ENCODE measurements around the gene UBASH3B.

The UBASH3B gene

DNA sequence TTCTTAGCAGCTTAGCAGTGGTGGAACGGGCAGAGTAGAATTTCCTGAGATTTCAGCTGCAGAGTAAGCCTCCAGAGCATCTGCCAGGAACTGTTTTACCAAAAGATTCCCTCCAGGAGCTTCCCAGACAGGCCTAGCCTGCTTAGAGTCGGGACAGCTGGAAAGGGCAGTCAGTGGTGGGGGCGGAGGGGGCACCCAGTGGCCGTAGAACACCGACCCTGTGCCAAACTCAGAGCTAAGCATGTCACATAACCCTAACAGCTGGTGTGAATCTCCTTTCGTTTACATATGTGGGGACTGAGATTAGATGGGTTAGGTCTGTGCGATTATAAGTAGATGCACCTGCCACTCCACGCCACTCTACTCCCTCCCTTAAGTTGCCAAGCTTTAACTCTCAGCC is 102.8 kb downstream of the UBASH3B start:
- no peak for DNase-seq

DNA sequence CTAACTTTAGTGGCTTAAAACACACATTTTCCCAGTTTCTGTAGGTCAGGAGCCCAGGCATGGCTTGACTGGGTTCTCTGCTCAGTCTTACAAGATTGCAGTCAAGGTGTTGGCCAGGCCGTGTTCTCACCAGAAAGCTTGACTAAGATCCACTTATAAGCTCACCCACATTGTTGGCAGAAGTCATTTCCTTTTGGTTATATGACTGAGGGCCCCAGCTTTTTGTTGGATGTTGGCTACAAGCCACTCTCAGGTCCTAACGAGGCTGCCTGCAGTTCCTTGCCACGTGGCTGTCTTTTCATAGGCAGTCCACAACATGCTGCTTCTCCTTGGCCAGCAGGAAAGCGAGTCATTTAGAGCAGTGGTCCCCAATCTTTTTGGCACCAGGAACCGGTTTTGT is 103.5 kb downstream of the UBASH3B start:
- no peak for DNase-seq

DNA sequence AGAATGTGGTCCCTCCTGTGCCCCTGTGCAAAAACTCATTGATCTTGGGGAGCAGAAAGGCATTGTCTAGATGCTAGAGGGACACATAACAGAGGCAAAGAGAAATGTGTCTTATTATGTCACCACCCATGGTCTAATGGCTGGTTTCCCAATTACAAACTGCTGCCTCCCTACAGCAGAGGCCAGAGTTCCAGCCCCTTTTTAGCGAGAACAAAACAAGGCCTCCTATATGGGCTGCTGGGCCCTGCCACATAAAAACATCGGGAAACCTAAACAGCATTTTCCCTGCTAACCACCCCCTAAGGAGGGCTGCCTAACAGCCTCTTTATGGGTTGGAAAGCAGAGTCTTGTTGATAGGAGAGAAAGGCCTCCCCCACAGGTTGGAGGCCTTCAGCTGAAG is 107.6 kb downstream of the UBASH3B start:
- DNase-seq = no peak

DNA sequence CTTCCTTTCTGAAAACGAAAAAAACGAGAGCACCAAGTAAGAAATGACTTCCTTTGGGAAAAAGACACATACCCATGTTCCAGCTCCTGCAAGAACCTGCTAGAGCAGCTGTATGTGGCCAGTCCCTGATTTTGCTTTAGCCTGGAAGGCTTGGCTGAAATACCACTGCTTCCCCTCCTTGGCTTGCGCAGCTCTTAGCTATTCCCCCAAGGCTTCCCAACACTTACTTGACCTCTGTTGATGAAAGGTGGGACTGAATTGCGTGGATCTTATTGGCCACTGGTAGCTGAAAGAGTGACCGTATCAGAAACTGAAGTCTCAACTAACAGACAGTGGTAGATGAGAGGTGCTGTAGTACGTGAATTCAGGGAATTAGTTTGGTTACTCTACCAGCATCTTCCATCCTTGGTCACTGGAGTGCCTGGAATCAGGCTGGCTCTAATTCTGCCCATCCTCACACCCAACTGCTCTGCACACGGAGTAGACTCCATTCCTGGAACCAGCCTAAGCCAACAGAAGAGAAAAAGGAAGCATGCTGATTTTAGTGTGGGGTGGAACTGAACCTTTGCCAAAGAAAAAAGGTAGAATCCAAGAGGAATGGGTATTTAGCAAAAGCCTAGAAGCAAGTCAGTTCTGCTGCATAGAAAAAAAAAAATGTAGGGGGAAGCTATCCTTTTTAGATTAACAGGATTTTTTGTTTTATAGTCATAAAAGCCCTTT is 109.0 kb downstream of the UBASH3B start:
- DNase-seq = no peak

DNA sequence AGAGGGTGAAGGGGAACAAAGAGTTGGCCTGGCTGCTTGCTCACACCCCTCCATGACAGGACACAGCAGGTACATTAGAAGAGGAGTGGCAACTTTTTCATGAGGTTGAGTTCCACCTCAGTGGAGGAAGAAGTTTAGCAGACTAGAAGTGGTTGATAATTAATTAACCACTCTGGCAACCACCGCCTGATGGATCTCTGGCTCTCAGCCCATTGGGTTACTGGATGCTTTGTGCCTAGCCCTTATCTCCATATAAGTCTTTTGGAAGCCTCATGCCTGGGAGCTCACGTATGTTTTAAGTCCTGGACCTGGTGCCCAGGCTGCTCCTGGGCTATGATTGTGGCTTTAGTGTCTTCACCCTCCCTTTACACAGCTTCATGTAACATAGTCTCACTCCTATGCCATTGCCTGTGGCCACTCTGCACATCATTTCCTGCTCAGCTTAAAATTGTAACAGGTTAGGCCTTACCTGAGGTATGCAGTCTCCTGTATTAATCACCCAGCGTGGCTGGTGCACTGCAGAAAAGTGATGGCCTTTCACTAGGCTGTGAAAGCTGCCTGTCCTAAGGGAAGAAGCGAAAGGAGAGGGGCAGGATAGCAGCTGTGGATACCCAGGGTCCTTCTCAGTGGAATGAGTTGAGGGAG is 110.1 kb downstream of the UBASH3B start:
- DNase-seq = no peak

DNA sequence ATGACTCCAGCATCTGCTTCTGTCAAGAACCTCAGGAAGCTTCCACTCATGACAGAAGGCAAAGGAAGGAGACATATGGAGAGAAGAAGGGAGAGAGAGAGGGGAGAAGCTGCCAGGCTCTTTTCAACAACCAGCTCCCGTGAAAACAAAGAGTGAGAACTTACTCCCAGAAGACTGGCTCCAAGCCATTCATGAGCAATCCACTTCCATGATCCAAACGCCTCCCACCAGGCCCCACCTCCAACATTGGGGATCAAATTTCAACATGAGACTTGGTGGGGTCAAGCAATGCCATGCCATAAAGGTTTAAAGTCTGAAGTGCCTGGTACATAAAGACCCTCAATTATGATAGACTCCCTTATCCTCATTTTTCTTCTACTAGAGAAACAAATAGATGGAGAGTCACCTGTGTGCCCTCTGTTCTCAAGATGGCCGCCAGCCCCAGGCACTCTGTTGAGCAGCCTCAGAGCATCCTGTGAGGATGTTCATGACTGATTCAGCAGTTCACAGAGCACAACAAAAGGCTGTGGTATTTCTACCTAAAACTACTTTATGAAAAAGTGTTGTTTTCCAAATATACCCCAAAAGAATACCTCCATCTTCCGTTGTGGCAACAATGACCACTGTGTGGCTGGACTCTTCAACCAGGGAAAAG is 113.7 kb downstream of the UBASH3B start:
- no peak for DNase-seq

DNA sequence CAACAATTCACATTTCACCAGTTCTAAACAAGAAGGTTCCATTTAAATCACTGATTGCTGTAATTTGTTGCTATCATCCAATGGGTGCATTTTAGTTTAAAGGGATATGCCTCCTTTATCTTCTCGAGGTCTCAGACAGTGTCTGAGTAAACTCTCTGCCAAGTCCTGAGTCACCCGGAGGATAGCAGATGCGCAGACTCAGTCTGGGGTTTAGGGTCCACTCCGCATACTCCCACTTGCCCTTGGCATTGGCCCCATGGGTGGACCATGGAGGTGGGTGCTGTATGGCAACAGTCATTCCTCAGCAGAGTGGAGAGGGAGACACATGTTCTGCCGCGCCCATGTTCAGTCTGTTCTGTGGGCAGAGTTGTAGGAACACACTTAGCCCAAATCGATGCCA is 117.4 kb downstream of the UBASH3B start:
- DNase-seq = no peak

DNA sequence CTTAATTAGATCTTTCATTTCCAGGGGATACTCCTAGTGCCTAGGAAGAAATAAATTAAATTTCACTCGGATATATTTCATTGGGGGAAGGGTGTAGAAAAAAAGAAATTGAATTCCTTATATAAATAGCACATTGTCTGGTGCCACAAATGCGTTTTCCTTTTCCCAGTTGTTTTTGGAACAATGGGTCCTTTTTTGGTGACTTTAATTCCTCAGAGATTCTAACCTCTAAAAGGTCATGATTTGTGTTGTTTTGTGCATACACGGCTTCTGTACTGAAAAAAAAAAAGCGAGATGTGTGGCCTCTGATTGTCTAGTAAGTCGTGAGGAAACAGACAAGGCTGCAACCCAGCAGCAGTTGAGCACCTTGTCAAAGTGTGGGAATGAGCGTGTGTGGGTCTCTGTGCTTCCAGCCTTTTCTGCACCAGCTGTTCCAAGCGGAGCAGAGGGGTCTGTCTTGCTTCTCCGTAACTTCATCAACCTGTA is 118.3 kb downstream of the UBASH3B start:
- DNase-seq = no peak

DNA sequence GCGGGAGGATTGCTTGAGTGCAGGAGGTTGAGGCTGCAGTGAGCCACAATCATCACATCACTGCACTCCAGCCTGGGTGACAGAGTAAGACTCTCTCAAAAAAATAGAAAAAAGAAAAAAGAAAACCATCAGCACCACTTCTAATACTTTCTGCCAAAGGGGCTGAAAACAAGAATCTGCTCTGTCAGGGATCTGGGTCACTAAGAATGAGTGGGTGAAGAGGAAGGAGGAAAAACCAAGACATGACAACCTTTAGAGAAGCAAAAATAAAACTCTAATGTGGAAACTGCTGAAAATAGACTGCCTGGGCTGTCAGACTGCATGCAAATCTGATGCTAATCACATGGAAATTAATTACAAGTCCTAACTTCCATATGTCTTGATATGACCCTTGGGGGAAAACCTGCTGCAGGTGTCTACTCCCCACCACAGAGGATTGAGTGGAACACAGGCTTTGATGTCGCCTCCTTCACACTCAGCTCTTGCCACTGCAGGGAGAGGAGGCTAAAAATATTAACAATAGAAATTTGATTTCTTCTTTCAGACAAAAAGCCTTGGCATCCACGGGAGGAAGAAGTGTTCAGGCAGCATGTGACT is 120.3 kb downstream of the UBASH3B start:
- peak; percentile 90 to 95 for DNase-seq

DNA sequence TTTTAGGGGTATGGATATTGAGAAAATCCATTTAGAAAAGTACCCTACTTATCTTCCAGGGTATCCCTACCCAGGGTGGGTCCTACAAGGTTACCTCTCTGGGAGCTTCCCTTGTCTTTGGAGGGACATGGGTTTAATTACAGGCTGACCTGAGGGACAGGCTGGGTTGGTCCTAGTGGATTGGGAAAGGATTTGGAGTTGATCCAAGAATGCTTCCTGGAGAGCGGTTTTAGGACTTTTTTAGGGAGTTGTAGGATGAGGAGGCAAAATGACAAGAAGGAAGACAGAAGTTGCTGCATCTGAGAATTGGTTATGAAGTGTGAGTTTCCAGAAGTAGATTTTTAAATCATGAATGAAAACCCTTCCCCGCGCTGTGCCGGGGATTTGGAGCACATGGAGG is 121.0 kb downstream of the UBASH3B start:
- DNase-seq = no peak

DNA sequence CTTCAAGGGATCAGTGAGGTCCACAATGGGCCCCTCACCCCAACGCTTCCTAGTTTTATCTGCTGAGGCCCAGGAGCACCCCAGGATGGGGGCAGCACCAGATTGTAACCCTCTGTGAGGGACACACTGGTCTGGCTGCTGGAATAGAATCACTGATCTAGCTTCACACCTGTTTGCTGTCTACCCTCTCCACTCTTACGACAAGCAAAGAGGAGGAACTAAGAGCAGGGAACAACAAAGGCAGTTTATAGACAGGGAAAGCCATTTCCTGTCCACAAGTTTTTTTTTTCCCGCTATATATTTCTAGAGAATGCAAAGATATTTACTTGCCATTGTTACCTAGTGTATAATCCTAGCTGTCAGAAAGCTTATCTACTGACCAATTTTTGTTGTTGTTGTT is 121.8 kb downstream of the UBASH3B start:
- DNase-seq = no peak

DNA sequence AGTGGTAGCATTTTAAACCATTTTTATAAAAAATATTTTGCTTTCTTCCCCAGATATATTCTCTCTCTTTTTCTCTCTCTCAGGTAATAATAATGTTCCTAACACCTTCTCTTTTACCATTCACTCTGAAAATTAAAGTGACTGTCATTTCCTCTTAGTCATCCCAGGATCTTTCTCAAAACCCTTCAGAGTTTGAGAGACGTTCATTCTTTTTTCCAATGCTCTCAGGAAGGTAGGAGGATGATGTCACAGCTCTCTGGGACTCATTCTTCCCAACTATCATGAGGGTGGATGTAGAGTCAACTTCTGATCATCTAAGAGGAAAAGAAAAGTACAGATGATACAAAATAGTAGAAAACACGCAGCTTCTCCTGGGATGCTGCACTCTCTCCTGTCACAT is 122.6 kb downstream of the UBASH3B start:
- DNase-seq = no peak

DNA sequence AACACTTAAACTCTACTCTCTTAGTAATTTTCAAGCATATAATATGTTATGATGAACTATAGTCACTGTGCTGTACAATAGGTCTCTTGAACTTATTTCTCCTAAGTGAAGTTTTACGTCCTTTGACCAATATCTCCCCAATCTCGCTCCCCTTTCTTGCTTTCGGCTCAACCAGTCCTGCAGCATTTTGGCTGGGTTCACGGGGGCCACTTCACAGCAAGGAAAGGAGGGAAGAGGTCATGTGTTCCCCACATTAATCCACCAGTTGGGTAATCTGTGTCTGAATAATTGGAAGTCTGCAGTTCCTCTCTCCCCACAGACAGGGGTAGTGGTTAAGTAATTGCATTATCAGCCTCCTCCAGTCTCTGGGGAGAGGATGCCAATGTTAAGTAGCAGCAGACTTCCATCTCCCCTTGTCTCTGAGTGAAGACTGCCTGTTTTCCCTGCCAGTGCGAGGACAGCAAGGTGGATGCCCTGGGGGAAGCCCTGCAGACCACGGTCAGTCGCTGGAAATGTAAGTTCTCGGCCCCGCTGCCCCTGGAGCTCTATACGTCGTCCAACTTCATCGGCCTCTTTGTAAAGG is 123.6 kb downstream of the UBASH3B start:
- no peak for DNase-seq

DNA sequence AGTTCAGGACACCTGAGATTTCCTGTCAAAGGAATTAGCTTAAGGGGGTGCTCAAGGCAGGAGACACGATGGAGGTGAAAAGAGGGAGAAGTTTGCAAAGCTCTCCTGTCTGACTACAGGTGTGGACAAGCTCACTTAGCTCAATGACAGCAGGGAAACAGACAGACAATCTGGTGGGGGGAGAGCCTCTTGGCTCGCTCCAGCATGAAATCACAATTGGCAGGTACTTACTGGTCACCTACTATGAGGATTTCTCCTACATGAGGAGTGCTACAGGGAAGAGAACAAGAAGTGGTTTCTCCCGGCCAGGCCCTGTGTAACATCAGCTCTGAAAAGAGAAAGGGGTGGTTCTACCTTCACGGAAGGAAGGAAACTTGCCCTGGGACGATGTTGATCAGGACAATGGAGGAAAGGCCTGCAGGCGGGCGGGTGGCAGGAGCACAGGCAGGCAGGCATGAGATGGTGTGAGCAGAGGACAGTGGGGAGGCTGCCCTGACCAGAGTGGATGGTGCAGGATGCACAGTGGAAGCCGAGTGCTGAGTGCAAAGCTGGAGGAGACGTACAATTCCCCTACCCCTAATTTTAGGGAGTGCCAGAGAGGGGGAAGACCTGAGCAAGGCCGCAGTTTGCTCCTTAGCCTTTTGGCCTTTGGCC is 124.9 kb downstream of the UBASH3B start:
- no peak for DNase-seq

DNA sequence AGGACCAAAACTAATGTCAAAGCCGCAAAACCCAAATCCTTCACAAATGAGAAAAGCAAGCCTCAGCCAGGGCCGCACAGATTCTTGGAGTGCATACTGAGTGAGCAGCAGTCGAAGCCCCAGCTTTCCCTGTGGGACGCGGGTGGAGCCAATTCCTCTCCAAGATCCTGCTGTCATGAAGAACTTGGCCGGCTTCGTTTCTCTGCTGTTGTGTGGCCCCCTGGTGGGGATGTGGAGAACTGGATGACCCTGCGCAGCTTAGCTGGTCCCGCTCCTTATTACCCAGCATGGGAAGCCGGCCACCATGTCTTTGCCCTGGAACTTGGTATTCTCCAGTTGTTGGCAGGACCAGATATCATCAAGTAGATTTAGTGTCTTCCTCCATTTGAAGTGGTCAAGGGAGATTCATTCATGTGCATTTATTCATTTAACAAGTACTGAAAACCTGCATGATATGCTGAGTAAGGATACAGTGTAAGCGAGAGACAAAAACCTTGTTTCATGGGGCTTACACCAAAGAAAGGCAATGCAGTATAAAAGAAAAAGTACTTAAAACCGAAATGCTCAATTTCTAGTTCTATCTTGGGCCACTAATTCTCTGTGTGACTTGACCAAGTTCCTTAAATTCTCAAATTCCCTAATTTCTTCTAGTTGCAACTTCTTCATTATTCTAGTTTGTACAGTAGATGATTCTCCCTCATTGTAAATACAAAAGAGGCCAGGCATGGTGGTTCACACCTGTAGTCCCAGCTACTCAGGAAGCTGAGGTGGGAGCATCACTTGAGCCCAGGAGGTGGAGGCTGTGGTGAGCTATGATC is 126.1 kb downstream of the UBASH3B start:
- peak; percentile 84 to 99 for DNase-seq

DNA sequence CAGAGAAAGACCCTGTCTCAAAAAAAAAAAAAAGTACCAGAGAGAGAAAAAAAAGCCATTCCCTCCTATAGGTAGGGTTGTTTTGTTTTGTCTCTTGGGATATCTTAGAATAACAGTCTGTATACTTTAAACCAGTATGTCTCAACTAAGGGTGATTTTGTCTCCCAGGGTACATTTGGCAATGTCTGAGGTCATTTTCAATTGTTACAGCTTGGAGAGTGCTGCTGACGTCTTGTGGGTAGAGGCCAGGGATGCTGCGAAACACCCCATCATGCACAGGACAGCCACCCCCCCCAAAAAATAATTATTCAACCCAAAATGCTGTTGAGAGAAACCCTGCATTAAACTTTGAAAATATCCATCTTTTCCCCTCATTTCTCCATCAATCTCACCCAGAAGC is 126.7 kb downstream of the UBASH3B start:
- no peak for DNase-seq

DNA sequence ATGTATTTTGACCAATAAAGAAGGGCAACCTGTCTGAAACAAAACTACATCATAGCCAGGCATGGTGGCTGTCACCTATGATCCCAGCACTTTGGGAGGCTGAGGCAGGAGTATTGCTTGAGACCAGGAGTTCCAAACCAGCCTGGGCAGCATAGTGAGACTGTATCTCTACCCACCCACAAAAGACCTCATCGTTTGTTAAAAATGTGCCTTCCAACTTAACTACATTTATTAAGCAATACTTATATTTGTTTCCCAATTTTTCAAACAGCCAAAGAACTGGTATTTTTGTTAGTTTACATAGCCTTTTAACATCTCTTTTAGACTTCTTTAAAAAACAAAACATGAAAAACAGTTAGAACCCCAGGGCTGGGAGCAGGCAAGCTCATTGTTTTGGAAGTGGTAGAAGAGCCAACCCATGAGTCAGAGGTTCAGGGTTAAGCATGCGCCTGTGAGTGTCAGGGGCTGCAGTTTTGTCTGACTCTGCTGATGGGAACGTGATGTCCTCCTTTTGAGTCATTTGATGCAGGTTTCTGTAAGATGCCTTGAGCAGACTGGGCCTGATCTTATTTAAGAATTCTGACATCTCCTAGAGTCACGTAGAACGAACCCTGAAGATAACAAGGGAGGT is 128.9 kb downstream of the UBASH3B start:
- no peak for DNase-seq

DNA sequence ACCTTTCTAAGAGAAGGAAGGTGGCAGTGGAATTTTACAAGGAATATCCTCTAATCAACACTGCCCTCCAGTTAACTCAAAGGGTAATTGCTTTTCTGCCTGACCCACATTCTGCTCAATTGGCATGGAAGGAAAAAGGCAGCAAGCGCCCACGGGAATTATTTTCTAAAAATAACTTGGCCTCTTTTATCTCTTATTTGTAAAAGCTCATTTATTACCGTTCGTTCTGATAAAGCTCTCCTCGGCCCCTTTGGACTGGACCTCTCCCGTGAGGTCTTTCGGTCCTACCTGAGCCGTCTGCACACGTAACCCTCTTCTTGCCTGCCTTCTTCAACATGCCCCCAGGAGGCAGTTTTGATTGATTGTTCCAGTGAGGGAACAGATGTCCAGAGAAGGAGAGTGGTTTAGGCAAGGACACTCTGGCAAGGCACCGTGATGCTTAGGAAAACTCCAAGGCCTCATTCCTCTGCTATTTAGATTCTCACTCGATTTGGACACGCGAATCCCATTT is 129.6 kb downstream of the UBASH3B start:
- no peak for DNase-seq

DNA sequence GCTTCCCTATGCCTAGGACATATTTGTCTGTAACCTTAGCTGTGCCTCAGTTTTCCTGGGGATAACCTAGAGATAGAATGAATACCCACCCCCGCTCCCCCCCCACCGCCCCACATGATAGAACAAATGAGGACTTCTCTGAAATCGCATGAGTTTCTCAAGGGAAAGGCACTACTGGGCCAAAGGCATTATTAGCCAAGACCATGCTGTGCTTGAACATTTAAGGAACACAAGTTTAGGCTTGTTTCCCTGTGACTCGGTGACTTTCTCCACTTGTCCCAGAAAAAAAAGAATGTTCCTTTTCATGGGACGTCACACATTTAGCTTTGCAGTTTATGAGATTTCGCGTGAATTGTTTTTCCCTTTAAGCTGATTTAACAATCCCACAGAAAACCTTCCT is 131.4 kb downstream of the UBASH3B start:
- no peak for DNase-seq

DNA sequence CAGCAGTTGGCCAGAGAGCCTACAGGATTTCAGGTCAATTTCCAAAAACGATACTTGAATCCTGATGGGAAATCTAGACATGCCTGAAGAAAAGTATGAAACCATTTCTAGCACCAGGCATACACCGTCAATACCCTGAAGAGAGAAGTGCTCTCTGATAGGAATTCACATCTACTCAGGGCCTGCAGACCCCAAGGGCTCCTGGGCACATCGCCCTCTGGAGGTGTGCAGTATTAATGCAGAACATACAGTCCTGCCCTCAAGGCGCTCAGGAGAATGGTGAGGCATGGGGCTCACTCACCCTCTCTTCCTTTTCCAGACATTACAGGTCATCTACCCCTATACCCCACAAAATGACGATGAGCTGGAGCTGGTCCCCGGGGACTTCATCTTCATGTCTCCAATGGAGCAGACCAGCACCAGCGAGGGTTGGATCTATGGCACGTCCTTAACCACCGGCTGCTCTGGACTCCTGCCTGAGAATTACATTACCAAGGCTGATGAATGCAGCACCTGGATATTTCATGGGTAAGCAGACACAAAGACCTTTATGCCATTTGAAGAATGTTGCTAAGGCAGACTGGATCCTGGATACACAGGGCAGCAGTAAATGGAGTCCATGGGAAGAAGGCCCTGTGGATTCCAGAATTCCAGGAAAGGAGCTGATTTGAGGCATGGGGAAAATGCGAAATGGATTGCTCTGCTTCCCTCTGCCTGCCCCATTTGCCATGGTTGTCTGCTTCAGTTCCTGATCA is 133.4 kb downstream of the UBASH3B start:
- DNase-seq = no peak

Measured in NCI-H526 (cell line).